ENCODE results near the gene TBC1D30.

DNA sequence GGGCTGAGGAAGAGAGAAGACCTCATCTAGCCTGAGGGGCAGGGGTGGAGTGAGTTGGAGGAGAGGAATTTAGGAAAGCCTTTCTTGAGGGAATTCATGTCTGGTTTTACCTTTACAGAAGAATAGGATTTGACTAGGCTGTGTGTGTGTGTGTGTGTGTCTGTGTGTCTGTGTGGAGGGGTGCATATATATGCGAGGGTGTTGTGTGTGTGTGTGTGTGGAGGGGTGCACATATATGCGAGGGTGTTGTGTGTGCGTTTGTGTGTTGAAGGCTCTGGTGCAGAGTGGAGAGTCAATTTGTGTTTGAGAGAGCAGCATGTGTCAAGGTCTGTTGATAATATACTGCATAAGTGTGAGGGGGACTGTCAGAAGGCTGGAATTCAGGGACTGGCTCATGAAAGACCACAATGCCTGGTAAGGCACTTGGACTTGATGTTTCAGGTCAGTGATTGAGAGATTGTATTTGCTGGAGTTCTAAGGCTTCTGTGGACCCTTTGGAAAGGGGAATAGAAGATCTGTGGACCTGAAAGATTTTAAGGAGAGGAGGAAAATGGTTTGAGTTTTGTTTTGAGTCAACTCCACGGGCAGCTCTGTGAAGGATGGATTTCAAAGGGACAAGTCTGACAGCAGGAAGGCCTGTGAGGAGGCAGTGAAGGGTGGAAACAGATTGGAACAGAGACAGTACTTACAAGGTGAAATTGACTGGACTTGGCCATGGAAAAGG is 34.6 kb downstream of the TBC1D30 start:
- TF ChIP-seq, protein P1, sequence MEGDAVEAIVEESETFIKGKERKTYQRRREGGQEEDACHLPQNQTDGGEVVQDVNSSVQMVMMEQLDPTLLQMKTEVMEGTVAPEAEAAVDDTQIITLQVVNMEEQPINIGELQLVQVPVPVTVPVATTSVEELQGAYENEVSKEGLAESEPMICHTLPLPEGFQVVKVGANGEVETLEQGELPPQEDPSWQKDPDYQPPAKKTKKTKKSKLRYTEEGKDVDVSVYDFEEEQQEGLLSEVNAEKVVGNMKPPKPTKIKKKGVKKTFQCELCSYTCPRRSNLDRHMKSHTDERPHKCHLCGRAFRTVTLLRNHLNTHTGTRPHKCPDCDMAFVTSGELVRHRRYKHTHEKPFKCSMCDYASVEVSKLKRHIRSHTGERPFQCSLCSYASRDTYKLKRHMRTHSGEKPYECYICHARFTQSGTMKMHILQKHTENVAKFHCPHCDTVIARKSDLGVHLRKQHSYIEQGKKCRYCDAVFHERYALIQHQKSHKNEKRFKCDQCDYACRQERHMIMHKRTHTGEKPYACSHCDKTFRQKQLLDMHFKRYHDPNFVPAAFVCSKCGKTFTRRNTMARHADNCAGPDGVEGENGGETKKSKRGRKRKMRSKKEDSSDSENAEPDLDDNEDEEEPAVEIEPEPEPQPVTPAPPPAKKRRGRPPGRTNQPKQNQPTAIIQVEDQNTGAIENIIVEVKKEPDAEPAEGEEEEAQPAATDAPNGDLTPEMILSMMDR (IDR thresholded peaks at IDR 0.05) = no peak
- TF ChIP-seq POLR2A (IDR thresholded peaks at IDR 0.05) = no peak
